ENCODE measurements around the gene CHRM5.
A peak's percentile ranks its signal among the peaks of the same experiment; 100 is the strongest.

- TF ChIP-seq EZH2 (optimal IDR thresholded peaks at IDR 0.05; ENCODE audit: low read depth, low read length): no peak
- TF ChIP-seq, protein P1, sequence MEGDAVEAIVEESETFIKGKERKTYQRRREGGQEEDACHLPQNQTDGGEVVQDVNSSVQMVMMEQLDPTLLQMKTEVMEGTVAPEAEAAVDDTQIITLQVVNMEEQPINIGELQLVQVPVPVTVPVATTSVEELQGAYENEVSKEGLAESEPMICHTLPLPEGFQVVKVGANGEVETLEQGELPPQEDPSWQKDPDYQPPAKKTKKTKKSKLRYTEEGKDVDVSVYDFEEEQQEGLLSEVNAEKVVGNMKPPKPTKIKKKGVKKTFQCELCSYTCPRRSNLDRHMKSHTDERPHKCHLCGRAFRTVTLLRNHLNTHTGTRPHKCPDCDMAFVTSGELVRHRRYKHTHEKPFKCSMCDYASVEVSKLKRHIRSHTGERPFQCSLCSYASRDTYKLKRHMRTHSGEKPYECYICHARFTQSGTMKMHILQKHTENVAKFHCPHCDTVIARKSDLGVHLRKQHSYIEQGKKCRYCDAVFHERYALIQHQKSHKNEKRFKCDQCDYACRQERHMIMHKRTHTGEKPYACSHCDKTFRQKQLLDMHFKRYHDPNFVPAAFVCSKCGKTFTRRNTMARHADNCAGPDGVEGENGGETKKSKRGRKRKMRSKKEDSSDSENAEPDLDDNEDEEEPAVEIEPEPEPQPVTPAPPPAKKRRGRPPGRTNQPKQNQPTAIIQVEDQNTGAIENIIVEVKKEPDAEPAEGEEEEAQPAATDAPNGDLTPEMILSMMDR (IDR thresholded peaks at IDR 0.05; ENCODE audit: low read length): peak; percentile 56
Observed at GRCh38 chr15:34109797-34110663, 141.7 kb downstream of the CHRM5 start.

All from MM.1S (cell line).